ENCODE results near the gene PKD1.

The PKD1 gene

DNA sequence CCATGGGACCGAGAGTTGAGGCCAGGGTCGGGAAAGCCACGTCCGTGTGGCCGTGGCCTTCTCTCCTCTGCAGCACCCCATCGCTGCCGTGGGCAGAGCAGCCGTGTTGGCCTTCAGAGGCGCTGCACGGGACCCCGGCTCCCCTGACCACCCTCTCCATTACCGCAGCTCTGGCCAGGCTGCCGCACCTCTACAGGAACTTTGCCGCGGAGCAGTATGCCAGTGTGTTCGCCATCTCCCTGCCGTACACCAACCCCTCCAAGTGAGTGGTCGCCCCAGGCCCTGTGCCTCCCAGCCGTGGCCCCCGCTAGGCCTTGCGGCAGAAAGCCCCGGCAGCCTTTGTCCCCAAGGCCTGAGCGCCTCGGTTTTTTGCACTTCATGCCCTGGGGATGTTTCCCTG is 60.1 kb downstream of the PKD1 start:
- Mint-ChIP-seq H3K27ac (no peak overlapping the region), H3K36me3 (ENCODE audit: low read depth) (peaks cover 30% of the 10 kb centered on the region), H3K4me3 (no peak overlapping the region), H3K27me3 (ENCODE audit: low read depth) (no peaks in the 10 kb centered on the region), H3K4me1 (no peaks in the 10 kb centered on the region), H3K9me3 (no peaks in the 10 kb centered on the region)
- TF ChIP-seq, protein P1, sequence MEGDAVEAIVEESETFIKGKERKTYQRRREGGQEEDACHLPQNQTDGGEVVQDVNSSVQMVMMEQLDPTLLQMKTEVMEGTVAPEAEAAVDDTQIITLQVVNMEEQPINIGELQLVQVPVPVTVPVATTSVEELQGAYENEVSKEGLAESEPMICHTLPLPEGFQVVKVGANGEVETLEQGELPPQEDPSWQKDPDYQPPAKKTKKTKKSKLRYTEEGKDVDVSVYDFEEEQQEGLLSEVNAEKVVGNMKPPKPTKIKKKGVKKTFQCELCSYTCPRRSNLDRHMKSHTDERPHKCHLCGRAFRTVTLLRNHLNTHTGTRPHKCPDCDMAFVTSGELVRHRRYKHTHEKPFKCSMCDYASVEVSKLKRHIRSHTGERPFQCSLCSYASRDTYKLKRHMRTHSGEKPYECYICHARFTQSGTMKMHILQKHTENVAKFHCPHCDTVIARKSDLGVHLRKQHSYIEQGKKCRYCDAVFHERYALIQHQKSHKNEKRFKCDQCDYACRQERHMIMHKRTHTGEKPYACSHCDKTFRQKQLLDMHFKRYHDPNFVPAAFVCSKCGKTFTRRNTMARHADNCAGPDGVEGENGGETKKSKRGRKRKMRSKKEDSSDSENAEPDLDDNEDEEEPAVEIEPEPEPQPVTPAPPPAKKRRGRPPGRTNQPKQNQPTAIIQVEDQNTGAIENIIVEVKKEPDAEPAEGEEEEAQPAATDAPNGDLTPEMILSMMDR (IDR thresholded peaks at IDR 0.05; ENCODE audit: unreplicated experiment in 3 of 3), result no peak

DNA sequence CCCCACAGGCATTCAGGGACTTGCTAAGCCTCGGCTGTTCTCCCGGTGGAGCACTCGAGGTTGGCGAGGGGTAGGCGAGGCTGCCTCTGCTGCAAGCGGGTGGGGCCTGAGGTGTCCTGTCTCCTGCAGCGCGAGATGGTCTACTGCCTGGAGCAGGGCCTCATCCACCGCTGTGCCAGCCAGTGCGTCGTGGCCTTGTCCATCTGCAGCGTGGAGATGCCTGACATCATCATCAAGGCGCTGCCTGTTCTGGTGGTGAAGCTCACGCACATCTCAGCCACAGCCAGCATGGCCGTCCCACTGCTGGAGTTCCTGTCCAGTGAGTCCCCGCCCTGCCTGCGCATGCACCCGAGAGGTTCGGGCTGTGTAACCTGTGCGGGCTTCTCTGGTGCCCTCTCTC is 61.6 kb downstream of the PKD1 start:
- TF ChIP-seq, protein P1 (IDR thresholded peaks at IDR 0.05; ENCODE audit: unreplicated experiment in 3 of 3), result no peak
- H3K36me3 Mint-ChIP-seq (ENCODE audit: low read depth), result peaks cover 36% of the 10 kb centered on the region
- H3K27ac Mint-ChIP-seq, result no peak overlapping the region
- H3K9me3 Mint-ChIP-seq, result no peaks in the 10 kb centered on the region
- H3K4me3 Mint-ChIP-seq, result no peak overlapping the region
- no peaks in the 10 kb centered on the region for H3K27me3 Mint-ChIP-seq (ENCODE audit: low read depth)
- H3K4me1 Mint-ChIP-seq, result no peaks in the 10 kb centered on the region

DNA sequence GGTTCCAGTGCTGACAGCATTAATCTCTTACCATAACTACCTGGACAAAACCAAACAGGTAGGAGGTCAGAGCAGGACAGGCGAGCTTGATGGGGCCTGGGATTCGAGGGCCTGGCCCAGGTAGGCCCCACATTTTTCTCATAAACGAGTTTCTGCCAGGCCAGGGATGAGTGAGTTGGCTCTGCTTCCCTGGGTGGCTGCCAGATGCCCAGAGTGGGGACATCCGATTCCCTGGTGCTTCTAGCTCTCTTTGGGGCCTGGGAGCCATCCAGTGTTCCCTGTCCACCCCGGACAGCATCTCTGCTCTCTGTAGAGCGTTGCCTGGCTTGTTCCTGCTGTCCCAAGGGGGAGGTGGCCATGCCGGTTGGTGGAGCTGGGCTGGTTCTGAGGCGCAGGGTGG is 62.8 kb downstream of the PKD1 start:
- TF ChIP-seq, protein P1 (IDR thresholded peaks at IDR 0.05; ENCODE audit: unreplicated experiment in 3 of 3), result no peak
- H3K9me3 Mint-ChIP-seq, result no peaks in the 10 kb centered on the region
- H3K4me1 Mint-ChIP-seq, result no peaks in the 10 kb centered on the region

DNA sequence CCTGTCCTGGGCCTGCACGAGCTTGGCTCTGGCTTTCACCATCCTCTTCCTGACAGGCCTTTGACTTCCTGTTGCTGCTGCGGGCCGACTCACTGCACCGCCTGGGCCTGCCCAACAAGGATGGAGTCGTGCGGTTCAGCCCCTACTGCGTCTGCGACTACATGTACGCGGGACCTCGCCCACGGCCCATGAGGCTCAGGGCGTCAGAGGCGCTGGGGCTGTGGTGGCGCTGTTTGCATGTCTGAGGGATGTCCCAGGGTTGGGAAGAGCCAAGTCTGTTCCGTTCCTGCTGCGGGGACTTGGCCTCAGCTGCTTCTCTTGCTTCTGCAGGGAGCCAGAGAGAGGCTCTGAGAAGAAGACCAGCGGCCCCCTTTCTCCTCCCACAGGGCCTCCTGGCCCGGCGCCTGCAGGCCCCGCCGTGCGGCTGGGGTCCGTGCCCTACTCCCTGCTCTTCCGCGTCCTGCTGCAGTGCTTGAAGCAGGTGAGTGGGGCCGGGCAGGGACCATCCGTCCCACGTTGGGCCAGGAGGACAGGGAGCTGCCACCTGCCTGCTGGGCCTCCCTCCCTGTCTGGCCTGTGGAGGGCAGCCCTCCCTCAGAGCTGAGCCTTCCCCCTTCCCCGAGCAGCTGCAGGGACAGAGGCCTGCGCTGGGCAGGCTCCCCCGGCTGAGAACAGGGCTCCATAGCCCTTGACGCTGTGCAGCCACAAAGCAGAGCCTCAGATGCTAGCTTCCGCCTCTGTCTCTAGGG is 64.1 kb downstream of the PKD1 start:
- TF ChIP-seq, protein P1 (IDR thresholded peaks at IDR 0.05; ENCODE audit: unreplicated experiment in 3 of 3), result no peak
- H3K9me3 Mint-ChIP-seq, result no peaks in the 10 kb centered on the region
- H3K27me3 Mint-ChIP-seq (ENCODE audit: low read depth), result no peaks in the 10 kb centered on the region
- peak overlapping the region in 2 of 3 experiments; percentile 58 to 76 for H3K27ac Mint-ChIP-seq
- no peak overlapping the region for H3K4me3 Mint-ChIP-seq
- no peaks in the 10 kb centered on the region for H3K4me1 Mint-ChIP-seq
- H3K36me3 Mint-ChIP-seq (ENCODE audit: low read depth), result peaks cover 41% of the 10 kb centered on the region

More for the DNA sequence above, 62.8 kb downstream of the PKD1 start:
- H3K27ac Mint-ChIP-seq, result no peak overlapping the region
- peaks cover 41% of the 10 kb centered on the region for H3K36me3 Mint-ChIP-seq (ENCODE audit: low read depth)
- H3K27me3 Mint-ChIP-seq (ENCODE audit: low read depth), result no peaks in the 10 kb centered on the region
- H3K4me3 Mint-ChIP-seq, result no peak overlapping the region

DNA sequence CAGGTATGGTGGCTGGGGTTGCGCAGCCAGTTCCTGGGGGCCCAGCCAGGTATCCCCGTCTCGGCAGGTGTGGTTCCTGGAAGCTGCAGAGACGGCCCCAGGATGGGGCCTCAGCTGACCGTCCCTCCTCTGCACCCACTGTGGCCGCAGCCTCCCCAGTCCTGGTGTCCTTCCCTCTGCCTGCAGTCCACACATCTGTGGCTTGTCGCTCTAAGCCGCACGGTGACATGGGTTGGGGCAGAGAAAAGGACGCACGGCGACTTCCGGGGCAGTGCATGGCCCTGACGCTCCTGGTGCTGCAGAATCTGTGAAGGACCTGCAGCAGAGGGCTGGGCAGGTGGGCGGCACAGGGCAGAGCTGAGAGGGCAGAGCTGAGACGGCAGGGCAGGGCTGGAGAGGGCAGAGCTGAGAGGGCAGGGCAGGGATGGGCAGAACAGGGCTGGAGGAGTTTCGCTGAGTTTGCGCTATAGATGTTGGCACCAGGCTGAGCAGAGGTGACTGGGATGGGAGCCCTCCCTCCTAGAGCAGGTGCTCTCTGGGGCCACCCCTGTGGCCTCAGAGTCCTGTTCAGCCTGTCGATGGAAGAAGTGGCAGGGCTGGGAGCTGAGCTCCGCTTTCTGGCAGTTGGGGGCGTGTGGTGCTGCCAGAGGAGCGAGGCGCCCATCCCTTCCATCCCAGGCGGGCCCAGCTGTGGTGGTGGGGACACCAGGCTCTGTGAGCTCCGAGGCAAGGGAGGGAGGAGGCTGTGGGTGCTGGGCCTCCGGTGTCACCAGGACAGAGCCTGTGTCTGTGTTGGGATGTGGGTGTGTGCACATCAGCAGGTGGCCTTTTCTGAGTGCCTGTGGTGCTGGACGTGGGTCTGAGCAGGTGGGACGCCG is 64.9 kb downstream of the PKD1 start:
- TF ChIP-seq, protein P1 (IDR thresholded peaks at IDR 0.05; ENCODE audit: unreplicated experiment in 3 of 3), result no peak
- H3K4me3 Mint-ChIP-seq, result no peak overlapping the region
- no peaks in the 10 kb centered on the region for H3K9me3 Mint-ChIP-seq
- H3K27me3 Mint-ChIP-seq (ENCODE audit: low read depth), result no peaks in the 10 kb centered on the region
- H3K4me1 Mint-ChIP-seq, result no peaks in the 10 kb centered on the region
- H3K36me3 Mint-ChIP-seq (ENCODE audit: low read depth), result peaks cover 44% of the 10 kb centered on the region
- peak overlapping the region in 1 of 3 experiments; percentile 58 for H3K27ac Mint-ChIP-seq
